Endothelial cell (in vitro differentiated cells): Measurements from ENCODE around the gene CD9. TPM values are rescaled to one million over a fixed set of nuclear protein-coding genes. Genes with fewer than 3 reads are reported as not detected.
A peak's percentile ranks its signal among the peaks of the same experiment; 100 is the strongest.

Experiments
- DNase-seq: peaks from one replicate; pipeline ENCODE4 v3.0.0; 2021; ENCODE audit warnings: low spot score
- H3K27ac Mint-ChIP-seq: one replicate; pipeline ENCODE4 v1.8.0; 2021; ENCODE audit warnings: mixed read lengths, inconsistent platforms; ENCODE audit not compliant: unreplicated experiment
- H3K27me3 Mint-ChIP-seq: one replicate; pipeline ENCODE4 v1.8.0; 2021; ENCODE audit warnings: mild to moderate bottlenecking, moderate library complexity, mixed read lengths, inconsistent platforms; ENCODE audit not compliant: unreplicated experiment
- H3K36me3 Mint-ChIP-seq: one replicate; pipeline ENCODE4 v1.8.0; 2021; ENCODE audit warnings: mild to moderate bottlenecking, low read depth, mixed read lengths, inconsistent platforms; ENCODE audit not compliant: unreplicated experiment
- H3K4me1 Mint-ChIP-seq: one replicate; pipeline ENCODE4 v1.8.0; 2021; ENCODE audit warnings: mild to moderate bottlenecking, mixed read lengths, inconsistent platforms; ENCODE audit not compliant: unreplicated experiment
- H3K4me3 Mint-ChIP-seq: one replicate; pipeline ENCODE4 v1.8.0; 2021; ENCODE audit warnings: mild to moderate bottlenecking, mixed read lengths, inconsistent platforms; ENCODE audit not compliant: unreplicated experiment
- H3K9me3 Mint-ChIP-seq: one replicate; pipeline ENCODE4 v1.8.0; 2021; ENCODE audit warnings: mixed read lengths, inconsistent platforms; ENCODE audit not compliant: unreplicated experiment
- CTCF ChIP-seq: fragments of 200-600 bp; sonication (generic); IDR thresholded peaks from one replicate; pipeline ENCODE4 v1.5.0; 2021; ENCODE audit warnings: antibody characterized with exemption; ENCODE audit not compliant: unreplicated experiment
- long read RNA-seq: library from polyadenylated mRNA; unstranded; transcript quantifications from one replicate; pipeline ENCODE4 v2.0.0, GENCODE V29; 2020; ENCODE audit not compliant: unreplicated experiment
- total RNA-seq: library from RNA; stranded (reverse); fragmentation: NEBNext Ultra II Directional; extraction: Animal tissue kit (Norgen Biotek cat#: 25700); gene quantifications from one replicate; pipeline ENCODE4 v1.2.1, GENCODE V29; 2021; ENCODE audit not compliant: unreplicated experiment

Gene CD9
- 67.2 TPM for total RNA-seq
- long read RNA-seq, transcript CD9-201 (8 exons, 1,218 nt) = major isoform, 54 of 56 reads
- long read RNA-seq, partial matches to known transcripts = 2 of 56 reads
- long read RNA-seq, other reads (novel, unspliced or antisense) = 0 of 56 reads

- H3K27ac Mint-ChIP-seq = no peak within 1 kb of the TSS
- no peak for DNase-seq
- no peak for TF ChIP-seq CTCF
- H3K4me1 Mint-ChIP-seq = peaks cover 55% of the 10 kb centered on the region
- no peaks in the 10 kb centered on the region for H3K9me3 Mint-ChIP-seq
- H3K27me3 Mint-ChIP-seq = peaks cover 21% of the 10 kb centered on the region
- no peaks in the 10 kb centered on the region for H3K36me3 Mint-ChIP-seq
- peak within 1 kb of the TSS; percentile 88 for H3K4me3 Mint-ChIP-seq
Measured at GRCh38 chr12:6200256-6201212, at the start of gene CD9. Gene CD9, plus strand, starts transcription at chr12:6200400. Its CDS starts 100 bp downstream, at chr12:6200500.

GRCh38 chr12:6154730-6155459 lies 45.3 kb upstream of the CD9 start:
- Mint-ChIP-seq H3K4me3 (no peak overlapping the region), H3K27me3 (peaks cover 7% of the 10 kb centered on the region), H3K27ac (no peak overlapping the region), H3K9me3 (no peaks in the 10 kb centered on the region), H3K36me3 (peaks cover 4% of the 10 kb centered on the region), H3K4me1 (peaks cover 21% of the 10 kb centered on the region)
- TF ChIP-seq CTCF = no peak
- no peak for DNase-seq

- Mint-ChIP-seq H3K36me3 (peaks cover 4% of the 10 kb centered on the region), H3K4me3 (no peak overlapping the region), H3K9me3 (no peaks in the 10 kb centered on the region), H3K4me1 (peaks cover 25% of the 10 kb centered on the region), H3K27me3 (peaks cover 13% of the 10 kb centered on the region), H3K27ac (no peak overlapping the region)
- DNase-seq = no peak
- no peak for TF ChIP-seq CTCF
Measured at GRCh38 chr12:6157482-6157881, 42.7 kb upstream of the CD9 start.

- Mint-ChIP-seq H3K4me3 (no peak overlapping the region), H3K27me3 (peaks cover 13% of the 10 kb centered on the region), H3K4me1 (peaks cover 25% of the 10 kb centered on the region), H3K36me3 (peaks cover 4% of the 10 kb centered on the region), H3K27ac (peak overlapping the region; percentile 70), H3K9me3 (no peaks in the 10 kb centered on the region)
- DNase-seq = no peak
- TF ChIP-seq CTCF = no peak
Measured at GRCh38 chr12:6158255-6158654, 41.9 kb upstream of the CD9 start.
